Measurements from ENCODE around the gene TSPAN6. TPM values are rescaled to one million over a fixed set of nuclear protein-coding genes. Genes with fewer than 3 reads are reported as not detected.

Gene TSPAN6
- total and polyA plus RNA-seq, 2 donors (not counting 3 experiments of a cell fraction or from before 2014, with no cell fraction given) = 43.1 to 65.5 TPM

DNA sequence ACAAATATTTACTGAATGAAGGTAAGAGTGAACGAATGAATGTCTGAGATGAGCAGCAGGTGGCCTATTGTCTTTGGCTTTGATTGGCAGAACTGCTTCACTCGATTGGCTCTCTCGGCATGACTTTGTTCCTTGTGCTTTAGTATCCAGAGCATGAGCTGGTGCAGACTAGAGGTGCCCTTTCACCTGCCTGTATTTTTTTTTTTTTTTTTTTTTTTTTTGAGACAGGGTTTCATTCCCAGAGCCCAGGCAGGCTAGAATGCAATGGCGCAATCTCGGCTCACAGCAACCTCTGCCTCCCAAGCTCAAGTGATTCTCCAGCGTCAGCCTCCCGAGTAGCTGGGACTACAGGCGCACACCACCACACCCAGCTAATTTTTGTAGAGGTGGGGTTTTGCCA, 46.3 kb upstream of the TSPAN6 start:
- CTCF ChIA-PET = interaction anchor here (0.6 to 8.0 kb wide), 2 partner anchors 12 to 84 kb away, joined by 3 to 374 read pairs; no protein-coding TSS in a partner anchor

More for the DNA sequence above, 46.3 kb upstream of the TSPAN6 start:
- POLR2A ChIA-PET = no interaction called here
- H3K9ac ChIP-seq (replicated peaks; ENCODE audit: extremely low read depth, insufficient read depth, low read length) = no peak overlapping the region
- H3K9me3 ChIP-seq (replicated peaks; ENCODE audit: control insufficient read depth, insufficient read depth, low read length) = no peaks in the 10 kb centered on the region
- no peak overlapping the region for H3K27ac ChIP-seq (ENCODE audit: insufficient read depth, low read depth, low read length)
- FAIRE-seq = no peak
- H3K9me1 ChIP-seq (replicated peaks; ENCODE audit: control insufficient read depth, extremely low read depth, insufficient read depth, low read length) = no peaks in the 10 kb centered on the region
- dilution Hi-C loops (cut with MboI; ENCODE audit: extremely low pct_ligation_motif_present, low sequenced_read_pairs) (no loop called here), intact Hi-C loops (cut with micrococcal nuclease) (loop anchor here (1.0 kb wide), 1 partner anchor 10 kb away; no protein-coding TSS in a partner anchor)
- H3K27me3 ChIP-seq (ENCODE audit: control insufficient read depth in 2 of 2, insufficient read depth in 2 of 2, low read length in 2 of 2) = no peaks in the 10 kb centered on the region
- TF ChIP-seq MYC (IDR thresholded peaks at IDR 0.05; ENCODE audit: low read depth, low read length) (no peak), EZH2 (IDR thresholded peaks at IDR 0.05; ENCODE audit: borderline replicate concordance, low read depth, low read length, severe bottlenecking) (no peak), FOS (IDR thresholded peaks at IDR 0.05; ENCODE audit: borderline replicate concordance, insufficient read depth, low read length) (no peak), POLR2AphosphoS5 (IDR thresholded peaks at IDR 0.05; ENCODE audit: insufficient read depth, low read depth, low read length) (no peak), JUN (IDR thresholded peaks at IDR 0.05; ENCODE audit: borderline replicate concordance, insufficient read depth, insufficient read length, low read depth) (no peak)
- TF ChIP-seq, protein P1, sequence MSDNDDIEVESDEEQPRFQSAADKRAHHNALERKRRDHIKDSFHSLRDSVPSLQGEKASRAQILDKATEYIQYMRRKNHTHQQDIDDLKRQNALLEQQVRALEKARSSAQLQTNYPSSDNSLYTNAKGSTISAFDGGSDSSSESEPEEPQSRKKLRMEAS (IDR thresholded peaks at IDR 0.05; ENCODE audit: insufficient read depth, insufficient read length) = no peak
- TF ChIP-seq, protein P2, sequence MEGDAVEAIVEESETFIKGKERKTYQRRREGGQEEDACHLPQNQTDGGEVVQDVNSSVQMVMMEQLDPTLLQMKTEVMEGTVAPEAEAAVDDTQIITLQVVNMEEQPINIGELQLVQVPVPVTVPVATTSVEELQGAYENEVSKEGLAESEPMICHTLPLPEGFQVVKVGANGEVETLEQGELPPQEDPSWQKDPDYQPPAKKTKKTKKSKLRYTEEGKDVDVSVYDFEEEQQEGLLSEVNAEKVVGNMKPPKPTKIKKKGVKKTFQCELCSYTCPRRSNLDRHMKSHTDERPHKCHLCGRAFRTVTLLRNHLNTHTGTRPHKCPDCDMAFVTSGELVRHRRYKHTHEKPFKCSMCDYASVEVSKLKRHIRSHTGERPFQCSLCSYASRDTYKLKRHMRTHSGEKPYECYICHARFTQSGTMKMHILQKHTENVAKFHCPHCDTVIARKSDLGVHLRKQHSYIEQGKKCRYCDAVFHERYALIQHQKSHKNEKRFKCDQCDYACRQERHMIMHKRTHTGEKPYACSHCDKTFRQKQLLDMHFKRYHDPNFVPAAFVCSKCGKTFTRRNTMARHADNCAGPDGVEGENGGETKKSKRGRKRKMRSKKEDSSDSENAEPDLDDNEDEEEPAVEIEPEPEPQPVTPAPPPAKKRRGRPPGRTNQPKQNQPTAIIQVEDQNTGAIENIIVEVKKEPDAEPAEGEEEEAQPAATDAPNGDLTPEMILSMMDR (IDR thresholded peaks at IDR 0.05; ENCODE audit: extremely low read depth in 1 of 2, insufficient read depth in 1 of 2, low read depth in 1 of 2, low read length in 2 of 2) = no peak
- no peaks in the 10 kb centered on the region for H3K79me2 ChIP-seq (ENCODE audit: control insufficient read depth, insufficient read depth, low read length)
- BruUV-seq (replicated peaks) = no TSS peak
- no peak overlapping the region for H3K4me2 ChIP-seq (ENCODE audit: insufficient read depth, low read length)
- no peak overlapping the region for H3K4me3 ChIP-seq (replicated peaks in 1 of 3; ENCODE audit: insufficient read depth in 1 of 3, low read depth in 1 of 3, low read length in 3 of 3)
- no peak for DNase-seq (ENCODE audit: low read depth, low spot score)
- no peaks in the 10 kb centered on the region for H4K20me1 ChIP-seq (replicated peaks; ENCODE audit: control insufficient read depth, extremely low read depth, insufficient read depth, low read length)
- peaks cover 17% of the 10 kb centered on the region for H3K4me1 ChIP-seq (ENCODE audit: control insufficient read depth, extremely low read depth, insufficient read depth, low read length)
- H3K36me3 ChIP-seq (ENCODE audit: control insufficient read depth in 2 of 2, extremely low read depth in 1 of 2, insufficient read depth in 2 of 2, low read length in 2 of 2) = peaks cover 2 to 4% of the 10 kb centered on the region in 2 experiments
- no peak overlapping the region for H2AFZ ChIP-seq (ENCODE audit: low read depth, low read length)

Measured in endothelial cell of umbilical vein (primary cell).